ENCODE data around the gene ZCCHC4. TPM values are rescaled to one million over a fixed set of nuclear protein-coding genes. Genes with fewer than 3 reads are reported as not detected.

The ZCCHC4 gene
- total RNA-seq, 2 donors from 2014 or later = 9.4 to 17.1 TPM

- intact Hi-C loops (cut with DNase I) = no loop called here
- DNase-seq (ENCODE audit: low spot score) = no peak
- WGBS = 82% methylated on average over 11 of the region's 11 CpGs
- no peak overlapping the region for H3K4me3 ChIP-seq
- no peaks in the 10 kb centered on the region for H3K36me3 ChIP-seq
- H3K9me3 ChIP-seq = no peaks in the 10 kb centered on the region
- H3K27me3 ChIP-seq (replicated peaks; ENCODE audit: insufficient read depth) = no peaks in the 10 kb centered on the region
- H3K27ac ChIP-seq = no peak overlapping the region
- TF ChIP-seq CTCF (IDR thresholded peaks at IDR 0.05) (no peak), POLR2A (IDR thresholded peaks at IDR 0.05) (no peak), POLR2AphosphoS5 (IDR thresholded peaks at IDR 0.05) (no peak)
- no peaks in the 10 kb centered on the region for H3K4me1 ChIP-seq (replicated peaks)
Measured at GRCh38 chr4:25290490-25291067, 22.0 kb upstream of the ZCCHC4 start.

- Histone ChIP-seq H3K36me3 (no peaks in the 10 kb centered on the region), H3K27me3 (replicated peaks; ENCODE audit: insufficient read depth) (no peaks in the 10 kb centered on the region), H3K4me1 (replicated peaks) (no peaks in the 10 kb centered on the region), H3K27ac (no peak overlapping the region), H3K4me3 (no peak overlapping the region), H3K9me3 (no peaks in the 10 kb centered on the region)
- 89% methylated on average over 12 of the region's 12 CpGs for WGBS
- intact Hi-C loops (cut with DNase I) = no loop called here
- no peak for DNase-seq (ENCODE audit: low spot score)
- no peak for TF ChIP-seq POLR2AphosphoS5 (IDR thresholded peaks at IDR 0.05)
- TF ChIP-seq POLR2A (IDR thresholded peaks at IDR 0.05) = no peak
- no peak for TF ChIP-seq CTCF (IDR thresholded peaks at IDR 0.05)
Measured at GRCh38 chr4:25291158-25291733, 21.3 kb upstream of the ZCCHC4 start.

GRCh38 chr4:25297528-25298242, 14.9 kb upstream of the ZCCHC4 start:
- Histone ChIP-seq H3K36me3 (no peaks in the 10 kb centered on the region), H3K27ac (peak overlapping the region in 1 of 2 donors; percentile 78), H3K4me3 (no peak overlapping the region), H3K27me3 (replicated peaks; ENCODE audit: insufficient read depth) (no peaks in the 10 kb centered on the region), H3K9me3 (no peaks in the 10 kb centered on the region), H3K4me1 (replicated peaks) (no peaks in the 10 kb centered on the region)
- intact Hi-C loops (cut with DNase I) = no loop called here
- TF ChIP-seq CTCF (IDR thresholded peaks at IDR 0.05) = no peak
- TF ChIP-seq POLR2A (IDR thresholded peaks at IDR 0.05) = no peak
- no peak for TF ChIP-seq POLR2AphosphoS5 (IDR thresholded peaks at IDR 0.05)
- no peak for DNase-seq (ENCODE audit: low spot score)
- WGBS = 87% methylated on average over 5 of the region's 5 CpGs

- no peaks in the 10 kb centered on the region for H3K4me1 ChIP-seq (replicated peaks)
- 23% methylated on average over 10 of the region's 10 CpGs for WGBS
- intact Hi-C loops (cut with DNase I) = no loop called here
- H3K36me3 ChIP-seq = no peaks in the 10 kb centered on the region
- H3K9me3 ChIP-seq = no peaks in the 10 kb centered on the region
- peak; percentile 92 for TF ChIP-seq POLR2AphosphoS5 (IDR thresholded peaks at IDR 0.05)
- TF ChIP-seq CTCF (IDR thresholded peaks at IDR 0.05) = peak in 3 of 4 experiments; percentile 10 to 44 (median 24)
- TF ChIP-seq POLR2A (IDR thresholded peaks at IDR 0.05) = no peak
- H3K27ac ChIP-seq = peak overlapping the region; percentile 74 to 78
- peak; percentile 91 for DNase-seq (ENCODE audit: low spot score)
- peak overlapping the region; percentile 11 to 29 for H3K4me3 ChIP-seq
- H3K27me3 ChIP-seq (replicated peaks; ENCODE audit: insufficient read depth) = no peaks in the 10 kb centered on the region
Measured at GRCh38 chr4:25299476-25300203, 12.9 kb upstream of the ZCCHC4 start.
